NCI-H2107 (cell line): ENCODE data around the gene MARVELD1.

ENCODE experiments used
- DNase-seq: peaks from one replicate; lab custom pipeline; 2025; lab: John Stamatoyannopoulos, UW

The MARVELD1 gene

DNA sequence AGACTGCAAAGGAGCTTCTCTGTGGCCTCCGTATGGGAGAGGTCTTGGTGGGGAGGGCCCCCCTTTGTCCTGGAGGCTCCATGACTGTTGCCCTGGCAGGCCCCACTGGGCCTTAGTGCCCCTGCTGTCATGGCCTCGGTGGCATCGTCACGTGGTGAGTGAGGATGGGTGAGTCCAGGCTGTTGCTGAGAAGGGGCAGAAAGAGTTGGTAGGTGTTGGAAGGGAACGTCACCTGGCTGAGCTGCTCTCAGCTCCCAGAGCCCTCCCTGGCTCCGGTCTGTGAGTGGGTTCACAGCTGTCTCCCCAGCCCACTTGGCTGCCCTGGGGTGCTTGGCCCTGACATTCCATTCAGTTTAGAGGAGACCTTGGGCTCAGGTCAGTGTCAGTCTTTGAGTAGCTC lies 42.2 kb downstream of the MARVELD1 start:
- DNase-seq: no peak

DNA sequence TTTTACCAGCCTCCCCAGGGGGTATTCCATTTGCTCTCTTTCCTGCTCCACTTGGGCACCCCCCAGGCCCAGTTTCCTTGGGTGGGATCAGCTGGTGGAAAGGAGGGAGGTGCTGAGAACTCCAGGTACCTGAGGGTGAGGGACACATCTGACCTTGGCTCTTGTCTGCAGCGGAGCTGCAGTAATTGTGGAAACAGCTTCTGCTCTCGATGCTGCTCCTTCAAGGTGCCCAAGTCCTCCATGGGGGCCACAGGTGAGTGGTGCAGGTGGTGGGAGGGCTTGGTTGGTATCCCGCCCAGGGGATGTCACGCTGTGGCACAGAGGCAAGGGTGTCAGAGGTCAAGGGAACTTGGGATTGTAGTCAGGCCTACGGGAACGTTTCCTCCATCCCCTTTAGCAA lies 43.9 kb downstream of the MARVELD1 start:
- DNase-seq: no peak

DNA sequence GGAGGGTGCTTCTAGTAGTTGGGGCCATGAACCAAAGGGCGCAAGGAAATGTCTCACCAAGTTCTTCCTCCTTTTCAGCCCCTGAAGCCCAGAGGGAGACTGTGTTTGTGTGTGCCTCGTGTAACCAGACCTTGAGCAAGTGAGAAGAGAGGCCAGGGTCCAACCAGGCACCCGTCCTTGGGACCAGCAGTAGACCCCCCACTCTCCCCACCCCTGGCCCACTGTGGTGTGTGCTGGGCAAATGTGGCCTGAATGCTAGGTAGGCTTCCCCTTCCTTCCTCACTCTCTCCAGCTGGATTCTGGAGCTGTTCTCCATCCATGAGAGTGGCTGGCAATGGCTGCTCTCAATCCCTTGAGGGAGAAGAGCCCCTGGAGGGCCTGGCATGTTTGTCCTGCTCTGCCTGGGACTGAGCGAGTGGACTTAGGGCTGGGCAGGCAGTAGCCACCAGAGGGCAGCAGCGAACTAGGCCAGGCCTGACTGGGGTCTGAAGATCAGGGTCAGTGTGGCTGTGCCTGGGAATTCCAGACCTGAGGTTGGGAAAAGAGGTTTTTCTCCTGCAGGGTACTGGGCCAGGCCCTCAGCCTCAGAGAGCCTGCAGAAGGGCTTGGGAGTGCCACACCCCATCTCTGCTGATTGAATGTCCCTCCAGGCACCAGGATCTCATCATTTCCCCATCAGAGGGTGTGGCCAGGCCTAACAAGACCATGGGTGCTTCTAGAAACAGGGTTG lies 45.8 kb downstream of the MARVELD1 start:
- no peak for DNase-seq

DNA sequence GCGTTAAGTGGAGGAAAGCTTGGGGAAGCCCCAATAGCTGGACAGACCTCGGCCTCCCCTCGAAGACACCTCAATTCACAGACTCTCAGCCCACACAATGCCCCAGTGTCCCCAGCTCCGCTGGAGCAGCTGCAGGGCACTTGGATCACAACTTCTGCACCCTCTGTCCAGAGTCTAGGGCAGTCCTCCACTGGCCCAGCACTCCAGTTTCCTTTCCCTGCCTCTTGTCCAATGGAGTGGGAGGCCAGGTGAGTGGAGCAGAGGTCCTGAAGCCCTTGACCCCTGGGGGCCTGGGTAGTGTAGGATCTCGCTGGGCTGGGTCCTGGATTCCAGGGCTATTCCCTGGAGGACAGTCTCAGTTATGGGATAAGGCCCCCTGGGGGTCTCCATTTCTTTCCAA lies 46.4 kb downstream of the MARVELD1 start:
- no peak for DNase-seq

DNA sequence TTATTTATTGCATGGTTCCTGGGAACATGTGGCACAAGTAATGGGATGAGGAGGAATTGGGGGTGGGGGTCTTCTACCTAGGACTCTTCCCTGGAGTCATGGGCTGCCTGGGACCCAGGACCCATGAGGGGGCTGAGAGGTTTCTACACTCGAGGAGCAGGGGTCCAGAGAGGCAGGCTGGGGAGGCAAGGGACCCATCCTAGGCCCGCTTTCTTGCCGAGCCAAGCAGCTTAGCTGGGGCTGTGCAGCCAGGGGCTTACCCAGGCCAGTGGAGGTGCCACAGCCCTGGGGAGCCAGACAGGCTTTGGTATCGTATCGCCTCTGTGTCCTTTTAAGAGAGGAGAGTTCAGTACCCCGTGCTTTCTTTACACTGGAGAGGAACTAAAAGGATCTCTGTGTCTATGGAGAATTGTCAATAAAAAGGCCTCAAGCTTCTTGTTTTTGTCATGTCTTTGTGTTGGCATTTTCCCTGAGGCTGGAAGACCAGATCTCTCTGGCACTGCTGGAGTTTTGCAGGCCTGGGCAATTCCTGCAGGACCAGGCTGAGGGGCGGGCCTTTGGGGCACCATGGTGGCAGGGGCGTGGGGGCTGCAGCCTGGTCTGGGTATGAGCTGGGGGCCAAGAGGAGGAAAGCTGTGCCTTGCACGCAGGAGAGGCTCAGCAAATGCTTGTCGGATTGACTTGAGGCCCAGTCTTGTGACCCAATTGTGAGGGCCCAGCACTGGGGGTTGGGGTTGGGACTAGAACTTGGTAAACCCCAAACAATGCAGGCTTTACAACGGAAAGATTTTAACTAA lies 47.1 kb downstream of the MARVELD1 start:
- no peak for DNase-seq

DNA sequence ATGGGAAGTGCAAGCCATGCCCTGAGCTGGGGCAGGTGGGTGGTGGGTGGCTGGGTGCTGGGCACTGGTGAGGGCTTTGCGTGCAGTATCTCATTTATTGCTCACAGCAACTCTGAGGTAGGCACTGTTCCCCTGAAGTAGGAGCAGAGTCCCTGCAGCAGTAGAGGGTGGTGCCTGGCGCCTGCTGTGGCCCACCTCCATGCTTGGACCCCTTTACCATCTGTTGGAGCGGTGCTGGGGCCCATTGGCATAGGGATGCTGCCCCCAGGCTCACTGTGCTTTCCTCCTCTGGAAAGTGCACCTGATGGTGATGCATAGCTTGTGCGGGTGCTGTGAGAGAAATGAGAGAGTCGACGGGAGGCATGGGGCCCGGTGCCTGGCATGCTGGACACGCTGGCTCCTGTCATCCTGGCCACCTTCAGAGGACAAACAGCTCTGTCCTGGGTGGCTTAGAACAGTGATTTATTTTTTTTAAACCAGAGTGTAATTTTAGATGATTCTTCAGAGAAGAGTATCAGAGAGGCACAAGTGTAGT lies 47.9 kb downstream of the MARVELD1 start:
- no peak for DNase-seq

DNA sequence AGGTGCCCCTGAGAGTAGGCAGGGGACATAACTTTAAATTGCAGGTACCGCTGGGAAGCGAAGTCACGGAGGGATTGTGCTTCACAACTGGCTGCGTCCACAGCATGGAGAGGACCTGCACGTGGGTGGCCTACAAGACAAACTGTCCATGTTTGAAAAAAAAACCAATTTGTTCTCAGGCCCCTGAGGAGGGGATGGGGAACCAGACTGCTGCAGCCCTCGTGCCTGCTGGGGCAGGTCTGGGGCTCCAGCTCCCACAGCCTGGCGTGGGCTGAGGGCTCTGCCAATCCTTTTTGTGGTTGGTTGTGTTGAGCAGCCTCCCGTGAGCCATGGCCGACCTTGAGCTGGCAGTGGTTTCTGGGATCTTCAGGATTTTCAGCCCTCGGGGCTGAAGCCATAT lies 48.5 kb downstream of the MARVELD1 start:
- no peak for DNase-seq

DNA sequence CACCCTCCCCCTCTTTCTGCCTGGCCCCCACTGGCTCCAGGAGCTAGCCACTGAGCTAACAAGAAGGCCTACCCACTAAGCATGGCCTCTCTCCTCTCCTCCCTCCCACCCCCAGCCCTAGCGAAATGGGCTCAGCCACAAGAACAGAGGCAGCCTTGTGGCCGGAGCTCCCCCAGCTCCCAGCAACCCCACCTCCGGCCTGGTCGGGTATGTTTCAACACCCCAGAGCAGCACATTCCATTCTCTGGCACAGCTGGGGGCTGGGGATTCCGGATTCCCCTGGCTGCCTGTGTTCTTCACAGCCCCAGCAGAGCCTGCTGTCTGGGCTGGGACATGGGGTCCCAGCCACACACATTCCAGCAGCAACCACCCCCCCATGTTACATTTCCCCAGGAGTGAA lies 49.3 kb downstream of the MARVELD1 start:
- no peak for DNase-seq

DNA sequence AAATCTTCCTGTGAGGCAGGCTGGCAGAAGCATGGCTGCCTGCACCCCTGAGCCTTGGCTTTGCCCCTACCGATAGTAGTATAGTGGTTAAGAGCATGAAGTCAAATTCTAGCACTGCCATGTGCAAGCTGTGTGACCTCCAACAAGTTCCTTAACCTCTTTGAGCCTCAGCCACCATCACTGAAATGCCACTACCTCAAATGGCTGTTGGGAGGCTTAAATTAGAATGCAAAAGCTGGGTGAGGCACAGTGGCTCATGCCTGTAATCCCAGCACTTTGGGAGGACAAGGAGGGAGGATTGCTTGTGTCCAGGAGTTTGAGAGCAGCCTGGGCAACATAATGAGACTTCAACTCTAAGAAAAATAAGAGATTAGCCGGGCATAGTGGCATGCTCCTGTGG lies 49.9 kb downstream of the MARVELD1 start:
- no peak for DNase-seq

DNA sequence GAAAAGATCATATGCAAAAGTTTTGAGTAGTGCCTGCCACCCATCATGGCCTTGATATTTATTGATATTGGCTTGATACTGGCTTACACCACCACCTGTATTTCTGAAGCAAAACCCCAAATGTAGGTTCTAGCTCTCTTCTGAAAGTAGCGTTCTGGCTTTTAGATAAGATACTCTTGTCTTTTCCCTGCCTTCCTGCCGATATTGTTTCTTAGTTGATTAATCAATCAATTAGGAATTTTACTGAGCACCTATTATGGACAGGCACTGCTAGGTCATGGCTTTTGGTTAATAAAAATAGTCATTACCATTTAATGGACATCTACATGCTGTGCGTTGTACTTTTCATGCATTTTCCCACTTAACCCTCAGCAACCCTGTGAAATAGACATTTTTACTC lies 50.4 kb downstream of the MARVELD1 start:
- DNase-seq: no peak

DNA sequence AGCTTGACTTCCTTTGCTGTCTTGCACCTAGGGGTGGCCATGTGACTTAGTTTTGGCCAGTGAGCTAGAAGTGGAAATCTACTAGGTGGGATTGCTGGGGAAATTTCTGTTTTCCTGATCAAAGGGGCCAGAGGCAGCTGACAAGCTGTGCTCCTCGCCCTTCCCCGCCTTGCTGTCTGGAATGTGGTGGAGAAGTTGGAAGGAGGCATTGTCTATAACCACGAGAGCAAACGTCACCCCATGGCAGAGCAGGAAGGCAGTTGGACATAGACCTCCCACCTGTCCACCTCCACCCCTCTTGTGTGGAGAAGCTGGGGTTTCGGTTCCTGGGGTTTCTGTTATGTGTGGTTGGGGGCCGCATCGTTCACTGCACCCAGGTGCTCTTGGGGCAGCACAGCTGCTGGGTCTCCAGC lies 51.0 kb downstream of the MARVELD1 start:
- no peak for DNase-seq

DNA sequence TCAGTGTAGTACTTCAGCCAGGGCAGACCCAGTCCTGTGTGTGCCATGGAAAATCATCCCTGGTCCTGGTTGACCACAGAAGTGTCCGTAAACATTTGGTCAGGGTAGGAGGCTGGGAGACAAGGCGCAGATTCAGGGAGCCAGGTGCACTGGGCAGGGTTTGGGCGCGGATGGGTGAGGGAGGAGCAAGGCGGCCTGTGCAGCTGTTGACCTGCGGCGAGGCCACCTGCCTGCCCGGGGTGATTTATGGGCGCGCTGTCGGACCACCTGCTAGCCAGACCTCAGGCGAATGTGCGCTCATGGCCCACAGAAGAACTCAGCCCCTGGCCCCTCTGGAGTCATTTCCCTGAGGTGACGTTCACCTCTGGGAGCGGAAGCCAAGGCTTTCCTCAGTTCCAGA lies 51.7 kb downstream of the MARVELD1 start:
- DNase-seq: no peak

DNA sequence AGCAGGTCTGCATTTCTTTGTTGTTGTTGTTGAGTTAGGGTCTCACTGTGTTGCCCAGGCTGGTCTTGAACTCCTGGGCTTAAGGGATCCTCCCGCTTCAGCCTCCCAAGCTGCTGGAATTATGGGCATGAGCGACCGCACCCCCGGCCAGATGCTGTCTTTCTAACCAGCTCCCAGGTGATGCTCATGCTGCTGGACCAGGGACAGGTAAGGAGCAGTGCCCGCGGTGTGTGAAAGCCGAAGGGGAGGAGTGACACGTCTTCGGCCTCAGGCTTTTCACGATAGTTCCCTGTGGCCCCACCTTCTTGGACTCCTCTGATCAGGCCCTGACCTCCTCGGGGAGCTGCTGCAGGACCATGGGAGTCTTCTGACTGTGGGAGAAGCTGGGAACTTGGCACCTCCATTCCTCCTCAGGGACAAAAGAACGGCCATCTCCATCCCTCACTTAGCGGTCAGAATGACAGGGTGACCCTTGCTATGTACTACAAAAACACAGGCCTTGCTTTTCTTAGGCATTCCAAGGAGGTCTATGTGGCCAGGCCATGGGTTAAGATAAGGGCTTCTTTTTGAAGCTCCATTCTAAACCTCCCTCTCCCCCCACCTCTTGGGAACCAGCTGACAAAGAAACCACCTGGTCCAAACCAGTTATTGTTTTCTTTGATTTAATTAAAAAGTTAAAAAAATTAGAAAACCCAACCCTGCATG lies 52.7 kb downstream of the MARVELD1 start:
- no peak for DNase-seq

DNA sequence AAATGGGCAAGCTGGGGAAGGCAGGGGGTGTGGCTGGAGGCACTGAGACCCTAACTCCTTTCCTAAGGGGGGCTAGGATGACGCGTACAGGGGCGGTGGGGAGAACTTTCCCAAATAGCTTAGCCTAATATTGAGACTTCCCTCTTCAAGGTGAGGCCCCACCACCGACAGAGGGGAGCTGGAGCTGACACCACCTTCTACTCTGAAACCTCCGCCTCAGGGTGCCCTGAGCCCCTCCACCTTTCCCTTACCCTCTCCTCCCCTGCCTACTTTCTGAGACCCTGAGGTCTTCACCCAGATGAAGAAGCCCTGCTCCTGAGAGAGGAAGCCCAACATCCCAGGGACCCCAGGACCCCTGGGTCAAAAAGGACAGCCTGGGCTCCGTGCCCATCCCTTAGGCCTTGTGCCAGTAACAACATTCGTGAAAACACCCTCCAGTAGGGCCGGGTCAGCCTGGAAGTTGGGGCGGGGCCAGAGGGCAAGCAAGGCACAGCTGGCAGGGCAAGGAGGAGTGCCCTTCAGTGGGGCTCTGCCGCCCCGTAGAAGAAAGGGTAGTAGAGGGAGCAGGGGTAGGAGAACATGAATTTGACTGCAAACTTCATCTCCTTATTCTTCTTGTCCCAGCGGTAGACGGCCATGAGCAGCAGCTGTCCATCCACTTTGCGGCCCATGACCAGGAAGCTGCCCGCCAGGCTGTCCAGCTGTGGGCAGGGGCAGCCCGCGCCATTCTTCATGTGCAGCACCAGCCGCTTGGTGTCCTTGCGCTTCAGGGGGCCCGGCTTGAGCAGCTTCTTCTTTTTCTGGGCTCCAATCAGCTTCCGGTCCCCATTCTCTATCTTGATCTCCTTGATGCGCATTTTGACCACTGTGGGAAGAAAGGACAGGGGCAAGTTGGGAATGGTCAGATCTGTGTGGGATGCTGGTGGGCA lies 53.7 kb downstream of the MARVELD1 start:
- DNase-seq: no peak
